Endothelial cell (in vitro differentiated cells): ENCODE measurements around the gene ICAM2. TPM values are rescaled to one million over a fixed set of nuclear protein-coding genes. Genes with fewer than 3 reads are reported as not detected.
"Not testable (repeated sequence)": the region's sequence is repeated elsewhere in the genome, so short reads cannot be mapped to it uniquely, and the experiment has no call there.

Experiments
- DNase-seq: peaks from one replicate; pipeline ENCODE4 v3.0.0; 2021; ENCODE audit warnings: low spot score
- H3K27ac Mint-ChIP-seq: one replicate; pipeline ENCODE4 v1.8.0; 2021; ENCODE audit warnings: mixed read lengths, inconsistent platforms; ENCODE audit not compliant: unreplicated experiment
- H3K27me3 Mint-ChIP-seq: one replicate; pipeline ENCODE4 v1.8.0; 2021; ENCODE audit warnings: mild to moderate bottlenecking, moderate library complexity, mixed read lengths, inconsistent platforms; ENCODE audit not compliant: unreplicated experiment
- H3K36me3 Mint-ChIP-seq: one replicate; pipeline ENCODE4 v1.8.0; 2021; ENCODE audit warnings: mild to moderate bottlenecking, low read depth, mixed read lengths, inconsistent platforms; ENCODE audit not compliant: unreplicated experiment
- H3K4me1 Mint-ChIP-seq: one replicate; pipeline ENCODE4 v1.8.0; 2021; ENCODE audit warnings: mild to moderate bottlenecking, mixed read lengths, inconsistent platforms; ENCODE audit not compliant: unreplicated experiment
- H3K4me3 Mint-ChIP-seq: one replicate; pipeline ENCODE4 v1.8.0; 2021; ENCODE audit warnings: mild to moderate bottlenecking, mixed read lengths, inconsistent platforms; ENCODE audit not compliant: unreplicated experiment
- H3K9me3 Mint-ChIP-seq: one replicate; pipeline ENCODE4 v1.8.0; 2021; ENCODE audit warnings: mixed read lengths, inconsistent platforms; ENCODE audit not compliant: unreplicated experiment
- CTCF ChIP-seq: fragments of 200-600 bp; sonication (generic); IDR thresholded peaks from one replicate; pipeline ENCODE4 v1.5.0; 2021; ENCODE audit warnings: antibody characterized with exemption; ENCODE audit not compliant: unreplicated experiment
- total RNA-seq: library from RNA; stranded (reverse); fragmentation: NEBNext Ultra II Directional; extraction: Animal tissue kit (Norgen Biotek cat#: 25700); gene quantifications from one replicate; pipeline ENCODE4 v1.2.1, GENCODE V29; 2021; ENCODE audit not compliant: unreplicated experiment

The ICAM2 gene
- total RNA-seq, 1 donor from 2014 or later = 52.1 TPM

DNA sequence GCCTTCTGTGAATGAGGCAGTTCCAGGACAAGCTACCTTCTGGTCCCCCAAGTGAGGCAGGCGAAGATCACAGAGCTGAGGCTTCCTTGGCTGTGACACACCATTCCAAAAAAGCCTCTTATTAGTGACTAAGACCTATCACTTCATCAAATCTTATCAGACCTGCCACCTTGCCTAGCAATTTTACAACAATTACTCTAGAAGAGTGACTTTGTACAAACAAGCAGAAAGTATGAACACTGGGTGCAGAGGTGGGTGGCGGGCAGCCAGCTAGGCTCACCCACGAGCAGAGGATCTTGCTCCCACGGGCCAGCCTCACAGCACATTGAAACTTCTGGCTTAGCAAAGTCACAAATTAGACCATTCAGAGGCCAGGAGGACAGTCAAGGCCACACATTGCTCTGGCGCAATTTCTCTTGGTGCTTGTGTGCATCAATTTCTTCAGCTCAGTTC is 2.2 kb upstream of the ICAM2 start:
- Mint-ChIP-seq H3K27me3 (no peaks in the 10 kb centered on the region), H3K36me3 (no peaks in the 10 kb centered on the region), H3K4me3 (no peak overlapping the region), H3K4me1 (peaks cover 38% of the 10 kb centered on the region), H3K9me3 (no peaks in the 10 kb centered on the region), H3K27ac (no peak overlapping the region)
- no peak for DNase-seq
- TF ChIP-seq CTCF = no peak

DNA sequence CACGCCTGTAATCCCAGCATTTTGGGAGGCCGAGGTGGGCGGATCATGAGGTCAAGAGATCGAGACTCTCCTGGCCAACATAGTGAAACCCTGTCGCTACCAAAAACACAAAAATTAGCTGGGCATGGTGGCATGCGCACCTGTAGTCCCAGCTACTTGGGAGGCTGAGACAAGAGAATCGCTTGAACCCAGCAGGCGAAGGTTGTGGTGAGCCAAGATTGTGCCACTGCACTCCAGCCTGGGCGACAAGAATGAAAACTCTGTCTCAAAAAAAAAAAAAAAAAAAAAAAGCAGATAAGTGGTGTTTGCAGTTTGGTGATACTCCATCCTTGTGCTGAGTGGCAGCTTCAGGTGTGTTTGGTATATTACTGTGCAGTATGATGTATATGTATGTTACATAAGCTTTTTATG is 877 bp downstream of the ICAM2 start:
- not testable (repeated sequence) for H3K27me3 Mint-ChIP-seq, H3K36me3 Mint-ChIP-seq, DNase-seq, H3K9me3 Mint-ChIP-seq, H3K27ac Mint-ChIP-seq, H3K4me3 Mint-ChIP-seq
- peaks cover 51% of the 10 kb centered on the region for H3K4me1 Mint-ChIP-seq

DNA sequence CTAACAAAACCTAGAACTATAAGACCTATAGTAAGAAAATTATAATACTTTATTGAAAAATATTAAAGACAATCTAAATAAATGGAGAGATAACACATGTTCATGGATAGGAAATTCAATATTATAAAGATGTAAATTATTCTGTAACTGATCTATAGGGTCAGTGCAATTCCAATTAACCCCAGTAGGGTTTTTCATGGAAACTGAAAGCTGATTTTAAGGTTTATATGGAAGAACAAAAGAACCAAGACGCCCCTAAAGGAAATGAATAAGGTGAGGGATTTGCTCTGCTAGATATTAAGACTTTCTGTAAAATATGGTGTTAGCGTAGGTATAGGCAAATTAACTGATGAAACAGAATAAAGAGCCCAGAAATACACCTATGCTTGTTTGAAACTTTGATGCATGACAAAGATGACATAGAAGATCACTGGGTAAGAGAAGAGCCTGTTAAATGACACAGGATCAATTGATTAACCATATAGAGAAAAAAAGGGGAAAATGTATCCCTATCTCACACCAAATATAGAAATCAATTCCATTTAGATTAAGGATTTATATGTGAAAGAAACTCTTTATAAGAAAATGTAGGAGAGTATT is 3.0 kb downstream of the ICAM2 start:
- Mint-ChIP-seq H3K27me3 (no peaks in the 10 kb centered on the region), H3K36me3 (no peaks in the 10 kb centered on the region), H3K9me3 (no peaks in the 10 kb centered on the region), H3K4me3 (no peak overlapping the region), H3K27ac (peak overlapping the region; percentile 93), H3K4me1 (peaks cover 40% of the 10 kb centered on the region)
- DNase-seq = no peak
- peak; percentile 83 for TF ChIP-seq CTCF

DNA sequence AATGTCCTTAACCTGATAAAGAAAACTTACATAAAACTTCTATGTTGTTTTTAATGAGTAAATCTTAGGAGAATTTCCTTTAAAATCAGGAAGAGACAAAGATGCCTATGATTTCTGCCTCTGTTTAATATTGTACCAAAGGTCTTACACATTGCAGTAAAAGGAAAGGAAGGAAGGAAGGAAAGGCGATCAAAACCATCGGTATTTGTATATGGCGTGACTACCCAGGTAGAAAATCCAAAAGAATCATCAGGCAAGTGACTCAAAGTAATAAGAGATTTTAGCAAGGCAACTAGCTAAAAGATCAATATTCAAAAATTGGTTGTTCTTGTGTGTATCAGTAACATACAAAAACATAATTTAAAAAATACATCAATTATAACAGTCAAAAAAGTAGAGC is 3.5 kb downstream of the ICAM2 start:
- TF ChIP-seq CTCF = no peak
- Mint-ChIP-seq H3K27ac (peak overlapping the region; percentile 96), H3K9me3 (no peaks in the 10 kb centered on the region), H3K27me3 (no peaks in the 10 kb centered on the region), H3K4me1 (peaks cover 38% of the 10 kb centered on the region), H3K36me3 (no peaks in the 10 kb centered on the region), H3K4me3 (no peak overlapping the region)
- no peak for DNase-seq

GRCh38 chr17:64016231-64016784 is 4.1 kb downstream of the ICAM2 start:
- H3K4me3 Mint-ChIP-seq = no peak overlapping the region
- DNase-seq = peak; percentile 21
- no peaks in the 10 kb centered on the region for H3K36me3 Mint-ChIP-seq
- TF ChIP-seq CTCF = no peak
- peaks cover 36% of the 10 kb centered on the region for H3K4me1 Mint-ChIP-seq
- no peaks in the 10 kb centered on the region for H3K9me3 Mint-ChIP-seq
- H3K27ac Mint-ChIP-seq = peak overlapping the region; percentile 96
- H3K27me3 Mint-ChIP-seq = no peaks in the 10 kb centered on the region
